Endodermal cell (in vitro differentiated cells): ENCODE data around the gene SLC7A8. TPM values are rescaled to one million over a fixed set of nuclear protein-coding genes. Genes with fewer than 3 reads are reported as not detected.
A peak's percentile ranks its signal among the peaks of the same experiment; 100 is the strongest.
"Not testable (repeated sequence)": the region's sequence is repeated elsewhere in the genome, so short reads cannot be mapped to it uniquely, and the experiment has no call there.

Experiments used
- DNase-seq: peaks from one replicate; pipeline ENCODE4 v3.0.0-alpha.2; 2017
- H3K27ac ChIP-seq: 2 replicates; pipeline ENCODE4 v1.5.1; 2013; ENCODE audit warnings: mild to moderate bottlenecking, low read depth, low read length, moderate library complexity
- H3K27me3 ChIP-seq: 2 replicates; pipeline ENCODE4 v1.6.1; 2013; ENCODE audit warnings: mild to moderate bottlenecking, low read length, moderate library complexity; ENCODE audit not compliant: insufficient read depth, control insufficient read depth, poor library complexity, severe bottlenecking
- H3K36me3 ChIP-seq: 2 replicates; pipeline ENCODE4 v1.7.0; 2013; ENCODE audit warnings: mild to moderate bottlenecking, low read length, moderate library complexity; ENCODE audit not compliant: control insufficient read depth, insufficient read depth
- H3K4me1 ChIP-seq: one replicate; pipeline ENCODE4 v1.7.0; 2013; ENCODE audit warnings: low read length; ENCODE audit not compliant: control insufficient read depth, insufficient read depth
- H3K4me3 ChIP-seq: 2 replicates; pipeline ENCODE4 v1.5.1; 2013; ENCODE audit warnings: mild to moderate bottlenecking, low read length, moderate library complexity
- H3K9ac ChIP-seq: 2 replicates; pipeline ENCODE4 v1.6.1; 2013; ENCODE audit warnings: mild to moderate bottlenecking, low read length, moderate library complexity; ENCODE audit not compliant: poor library complexity, severe bottlenecking; ENCODE audit errors: extremely low read depth
- H3K9me3 ChIP-seq: 2 replicates; pipeline ENCODE4 v1.6.1; 2013; ENCODE audit warnings: mild to moderate bottlenecking, low read length, moderate library complexity; ENCODE audit not compliant: control insufficient read depth
- H3K27ac Mint-ChIP-seq: 2 replicates; pipeline ENCODE4 v1.8.0; 2020; ENCODE audit warnings: mixed read lengths
- H3K27me3 Mint-ChIP-seq: 2 replicates; pipeline ENCODE4 v1.8.0; 2021; ENCODE audit warnings: mild to moderate bottlenecking, mixed read lengths; ENCODE audit not compliant: insufficient read depth
- H3K36me3 Mint-ChIP-seq: 2 replicates; pipeline ENCODE4 v1.8.0; 2020; ENCODE audit warnings: low read depth, mixed read lengths
- H3K4me1 Mint-ChIP-seq: 2 replicates; pipeline ENCODE4 v1.8.0; 2020; ENCODE audit warnings: mixed read lengths
- H3K4me3 Mint-ChIP-seq: 2 replicates; pipeline ENCODE4 v1.8.0; 2020; ENCODE audit warnings: mild to moderate bottlenecking, moderate library complexity, mixed read lengths
- H3K9me3 Mint-ChIP-seq: 2 replicates; pipeline ENCODE4 v1.8.0; 2020; ENCODE audit warnings: mild to moderate bottlenecking, mixed read lengths
- WGBS, 2 experiments: methylation state at CpG; one replicate each; pipeline versions ENCODE4 v1.1.5 to v1.1.7; 2013; ENCODE audit warnings: missing lambda C conversion rate in 2 of 2, mixed read lengths in 1 of 2; ENCODE audit not compliant: insufficient coverage in 1 of 2, insufficient read length in 1 of 2; 5-methylcytosine and 5-hydroxymethylcytosine counted together
- long read RNA-seq, 4 experiments: library from polyadenylated mRNA in 2 of 4; library from RNA in 1 of 4; library from capped mRNA in 1 of 4; stranded (forward) in 3 of 4; unstranded in 1 of 4; transcript quantifications; one replicate each; pipeline ENCODE4 v2.0.0, GENCODE V29; 2020 to 2021; ENCODE audit warnings: inconsistent platforms in 1 of 4
- polyA plus RNA-seq, 2 experiments: library from polyadenylated mRNA; stranded (reverse); fragments of 50-300 nt; gene quantifications; one replicate each; pipeline ENCODE4 v1.2.3, GENCODE V29; 2013
- total RNA-seq, 2 donors: library from RNA; stranded (reverse); fragmentation: NEBNext Ultra II Directional in 1 of 2; extraction: Animal tissue kit (Norgen Biotek cat#: 25700) in 1 of 2; gene quantifications; 2 replicates in 1 of 2; 3 replicates in 1 of 2; pipeline ENCODE4 v1.2.1, GENCODE V29; 2021
- TF ChIP-seq, protein P1 (sequence below): fragments of 200-600 bp; sonication (generic); conservative IDR thresholded peaks from 2 replicates; pipeline ENCODE4 v1.5.0; 2021; ENCODE audit warnings: antibody characterized with exemption, mild to moderate bottlenecking

SLC7A8 gene
- 10 to 100 TPM; 47.6 to 48.9 TPM for total RNA-seq
- polyA plus RNA-seq (2013, experiment 1 of 2): 25.0 TPM
- polyA plus RNA-seq (2013, experiment 2 of 2): 20.3 TPM
- long read RNA-seq, experiment 1, partial matches to known transcripts: 13 of 17 reads
- long read RNA-seq, experiment 1, other reads (novel, unspliced or antisense): 4 of 17 reads
- long read RNA-seq, experiment 2, full-length matches to known transcripts: 41 of 57 reads
- long read RNA-seq, experiment 2, partial matches to known transcripts: 8 of 57 reads
- long read RNA-seq, experiment 2, other reads (novel, unspliced or antisense): 8 of 57 reads
- long read RNA-seq, experiment 3, full-length matches to known transcripts: 2 of 4 reads
- long read RNA-seq, experiment 3, partial matches to known transcripts: 0 of 4 reads
- long read RNA-seq, experiment 3, other reads (novel, unspliced or antisense): 2 of 4 reads
- long read RNA-seq, experiment 4, partial matches to known transcripts: 1 of 1 reads
- long read RNA-seq, experiment 4, other reads (novel, unspliced or antisense): 0 of 1 reads

GRCh38 chr14:23183479-23183878 lies at the start of gene SLC7A8:
Gene SLC7A8, minus strand, starts transcription at chr14:23183660. Its CDS starts 746 bp downstream, at chr14:23182914.
- whole genome bisulfite sequencing, 2 experiments: 7 to 13% methylated on average over 12 to 17 of the region's 17 CpGs
- H3K4me1 ChIP-seq: no peaks in the 10 kb centered on the region
- Mint-ChIP-seq H3K9me3 (no peaks in the 10 kb centered on the region), H3K36me3 (no peaks in the 10 kb centered on the region), H3K4me1 (peaks cover 12% of the 10 kb centered on the region), H3K27me3 (no peaks in the 10 kb centered on the region), H3K4me3 (no peak within 1 kb of the TSS), H3K27ac (no peak within 1 kb of the TSS)
- peak within 1 kb of the TSS; percentile 96 for H3K4me3 ChIP-seq
- no peak within 1 kb of the TSS for H3K27ac ChIP-seq
- peak; percentile 83 for DNase-seq
- no peaks in the 10 kb centered on the region for H3K9me3 ChIP-seq
- TF ChIP-seq, protein P1, sequence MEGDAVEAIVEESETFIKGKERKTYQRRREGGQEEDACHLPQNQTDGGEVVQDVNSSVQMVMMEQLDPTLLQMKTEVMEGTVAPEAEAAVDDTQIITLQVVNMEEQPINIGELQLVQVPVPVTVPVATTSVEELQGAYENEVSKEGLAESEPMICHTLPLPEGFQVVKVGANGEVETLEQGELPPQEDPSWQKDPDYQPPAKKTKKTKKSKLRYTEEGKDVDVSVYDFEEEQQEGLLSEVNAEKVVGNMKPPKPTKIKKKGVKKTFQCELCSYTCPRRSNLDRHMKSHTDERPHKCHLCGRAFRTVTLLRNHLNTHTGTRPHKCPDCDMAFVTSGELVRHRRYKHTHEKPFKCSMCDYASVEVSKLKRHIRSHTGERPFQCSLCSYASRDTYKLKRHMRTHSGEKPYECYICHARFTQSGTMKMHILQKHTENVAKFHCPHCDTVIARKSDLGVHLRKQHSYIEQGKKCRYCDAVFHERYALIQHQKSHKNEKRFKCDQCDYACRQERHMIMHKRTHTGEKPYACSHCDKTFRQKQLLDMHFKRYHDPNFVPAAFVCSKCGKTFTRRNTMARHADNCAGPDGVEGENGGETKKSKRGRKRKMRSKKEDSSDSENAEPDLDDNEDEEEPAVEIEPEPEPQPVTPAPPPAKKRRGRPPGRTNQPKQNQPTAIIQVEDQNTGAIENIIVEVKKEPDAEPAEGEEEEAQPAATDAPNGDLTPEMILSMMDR: no peak
- H3K9ac ChIP-seq: peak within 1 kb of the TSS; percentile 38
- no peaks in the 10 kb centered on the region for H3K36me3 ChIP-seq
- H3K27me3 ChIP-seq: no peaks in the 10 kb centered on the region

GRCh38 chr14:23232241-23232808 lies 48.9 kb upstream of the SLC7A8 start:
- not testable (repeated sequence) for DNase-seq, H3K36me3 ChIP-seq, H3K9ac ChIP-seq, H3K27me3 Mint-ChIP-seq, H3K4me3 Mint-ChIP-seq, H3K4me1 Mint-ChIP-seq, H3K27me3 ChIP-seq, H3K4me1 ChIP-seq, H3K36me3 Mint-ChIP-seq, H3K4me3 ChIP-seq, H3K9me3 ChIP-seq, H3K27ac ChIP-seq, H3K27ac Mint-ChIP-seq
- peaks cover 22% of the 10 kb centered on the region for H3K9me3 Mint-ChIP-seq
- WGBS, 2 experiments: 94 to 98% methylated on average over 6 to 30 of the region's 38 CpGs

DNA sequence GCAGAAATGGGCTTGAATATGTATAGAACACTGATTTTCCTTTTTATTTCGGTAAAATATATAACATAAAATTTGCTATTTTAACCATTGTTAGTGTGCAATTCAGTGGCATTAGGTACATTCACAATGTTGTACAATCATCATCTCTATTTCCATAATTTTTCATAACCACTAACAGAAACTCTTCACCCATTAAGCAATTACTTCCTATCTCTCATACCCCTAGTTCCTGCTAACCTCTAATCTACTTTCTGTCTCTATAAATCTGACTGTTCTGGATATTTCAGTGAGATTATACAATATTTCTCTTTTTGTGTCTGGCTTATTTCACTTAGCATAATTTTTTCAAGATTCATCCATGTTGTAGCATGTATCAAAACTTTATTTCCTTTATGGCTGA lies 45.4 kb upstream of the SLC7A8 start:
- Histone ChIP-seq H3K4me3 (no peak overlapping the region), H3K36me3 (no peaks in the 10 kb centered on the region), H3K27me3 (no peaks in the 10 kb centered on the region), H3K27ac (no peak overlapping the region), H3K4me1 (no peaks in the 10 kb centered on the region), H3K9me3 (no peaks in the 10 kb centered on the region), H3K9ac (no peak overlapping the region)
- peaks cover 32% of the 10 kb centered on the region for H3K9me3 Mint-ChIP-seq
- H3K4me3 Mint-ChIP-seq: no peak overlapping the region
- H3K36me3 Mint-ChIP-seq: no peaks in the 10 kb centered on the region
- H3K4me1 Mint-ChIP-seq: no peaks in the 10 kb centered on the region
- H3K27me3 Mint-ChIP-seq: no peaks in the 10 kb centered on the region
- DNase-seq: no peak
- WGBS, 2 experiments: no CpG with 5 or more reads among the region's 1 CpG
- H3K27ac Mint-ChIP-seq: no peak overlapping the region
- TF ChIP-seq, protein P1: no peak
